SK-N-MC (cell line): ENCODE measurements around the gene CDKN2A.

ENCODE experiments used
- EZH2 ChIP-seq: fragments of 200-600 bp; sonication (generic); IDR thresholded peaks from one replicate; pipeline ENCODE4 v1.6.1; 2017; ENCODE audit warnings: antibody characterized with exemption
- POLR2AphosphoS5 ChIP-seq: IDR thresholded peaks from 2 replicates; pipeline ENCODE4 v1.6.1; 2012; ENCODE audit warnings: mild to moderate bottlenecking, low read depth, low read length, borderline replicate concordance

DNA sequence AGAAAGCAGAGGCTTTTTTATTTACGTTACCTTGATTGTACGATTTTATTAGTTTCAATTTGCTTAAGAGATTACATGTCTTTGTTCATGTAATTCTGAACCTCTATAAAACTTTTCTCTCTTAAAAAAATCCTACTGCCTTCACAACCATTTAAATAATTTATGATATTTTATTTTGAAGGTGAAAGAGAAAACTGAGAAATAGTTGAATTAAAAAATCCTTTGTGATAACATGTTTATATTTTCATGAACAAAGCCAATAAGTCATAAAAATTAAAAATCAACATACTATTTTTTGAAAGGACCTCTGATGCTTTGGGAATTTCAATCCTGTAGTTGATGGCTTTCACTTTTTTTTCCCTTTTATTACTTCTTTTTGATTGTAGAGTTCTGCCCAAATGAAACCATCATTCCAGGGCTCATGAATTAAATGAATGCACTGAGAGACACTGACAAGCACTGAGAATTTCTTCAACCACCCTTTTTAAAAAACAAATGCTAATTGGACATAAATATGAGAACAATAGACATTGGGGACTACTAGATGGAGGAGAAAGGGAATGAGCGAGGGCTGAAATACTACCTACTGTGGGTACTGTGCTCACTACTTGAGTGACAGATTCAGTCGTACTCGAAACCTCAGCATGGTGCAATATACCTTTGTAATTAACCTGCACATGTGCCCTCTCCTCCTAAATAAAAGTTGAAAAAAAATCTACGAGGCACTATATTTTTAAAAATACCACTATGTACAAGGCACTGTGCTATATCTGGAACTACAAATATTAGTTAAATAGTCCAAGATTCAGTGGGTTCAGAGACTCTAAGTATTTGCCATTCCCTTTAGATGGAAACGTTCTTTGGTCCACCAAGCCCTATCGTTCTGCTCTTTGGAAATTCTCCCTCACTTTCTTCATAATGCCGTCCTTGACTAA, 5.9 kb downstream of the CDKN2A start:
- TF ChIP-seq POLR2AphosphoS5, result no peak
- no peak for TF ChIP-seq EZH2
